Neural cell (in vitro differentiated cells): ENCODE results near the gene TMEM123. TPM values are rescaled to one million over a fixed set of nuclear protein-coding genes. Genes with fewer than 3 reads are reported as not detected.
"Not testable (repeated sequence)": the region's sequence is repeated elsewhere in the genome, so short reads cannot be mapped to it uniquely, and the experiment has no call there.

ENCODE experiments used
- H2AFZ ChIP-seq: fragments of 200-600, 300-800 bp; sonication (generic), shearing (Covaris generic); 2 replicates; pipeline ENCODE4 v1.6.0; 2014; ENCODE audit warnings: low read depth, mild to moderate bottlenecking, antibody characterized with exemption, low read length, moderate library complexity
- H3F3A ChIP-seq: fragments of 200-600 bp; shearing (Covaris generic); 2 replicates; pipeline ENCODE4 v1.6.1; 2016; ENCODE audit warnings: mild to moderate bottlenecking, moderate library complexity, mixed read lengths, antibody characterized with exemption, low read length; ENCODE audit not compliant: insufficient read depth, poor library complexity, severe bottlenecking
- H3K27ac ChIP-seq: fragments of 200-600, 300-800 bp; sonication (generic), shearing (Covaris generic); 2 replicates; pipeline ENCODE4 v1.5.1; 2014; ENCODE audit warnings: mild to moderate bottlenecking, low read length, moderate library complexity
- H3K27me3 ChIP-seq: fragments of 300-800, 200-600 bp; sonication (generic), shearing (Covaris generic); 2 replicates; pipeline ENCODE4 v1.6.0; 2014; ENCODE audit warnings: mild to moderate bottlenecking, low read depth, low read length, moderate library complexity; ENCODE audit not compliant: insufficient read depth
- H3K36me3 ChIP-seq: fragments of 300-800, 200-600 bp; sonication (generic), shearing (Covaris generic); 2 replicates; pipeline ENCODE4 v1.5.1; 2014; ENCODE audit warnings: mild to moderate bottlenecking, antibody characterized with exemption, low read length, moderate library complexity; ENCODE audit not compliant: insufficient read depth
- H3K4me2 ChIP-seq: fragments of 300-800, 200-600 bp; sonication (generic), shearing (Covaris generic); 2 replicates; pipeline ENCODE4 v1.6.0; 2014; ENCODE audit warnings: mild to moderate bottlenecking, low read length
- H3K4me3 ChIP-seq: fragments of 300-800, 200-600 bp; sonication (generic), shearing (Covaris generic); 2 replicates; pipeline ENCODE4 v1.5.1; 2014; ENCODE audit warnings: mild to moderate bottlenecking, low read length, moderate library complexity
- H3K79me2 ChIP-seq: fragments of 200-600 bp; shearing (Covaris generic); replicated peaks from 2 replicates; pipeline ENCODE4 v1.6.0; 2014; ENCODE audit warnings: mild to moderate bottlenecking, low read length, moderate library complexity; ENCODE audit not compliant: insufficient read depth
- H3K9ac ChIP-seq: fragments of 300-800, 200-600 bp; sonication (generic), shearing (Covaris generic); 2 replicates; pipeline ENCODE4 v1.6.1; 2016; ENCODE audit warnings: mild to moderate bottlenecking, low read length, mixed read lengths
- H3K9me2 ChIP-seq: fragments of 200-600 bp; shearing (Covaris generic); 2 replicates; pipeline ENCODE4 v1.6.1; 2016; ENCODE audit warnings: mild to moderate bottlenecking, low read length, mixed read lengths; ENCODE audit not compliant: insufficient read depth
- H3K9me3 ChIP-seq: fragments of 200-600, 300-800 bp; sonication (generic), shearing (Covaris generic); 2 replicates; pipeline ENCODE4 v1.6.1; 2016; ENCODE audit warnings: mild to moderate bottlenecking, mixed run types, low read length, moderate library complexity, mixed read lengths
- H4K20me1 ChIP-seq: fragments of 200-600 bp; shearing (Covaris generic); 2 replicates; pipeline ENCODE4 v1.6.1; 2016; ENCODE audit warnings: mild to moderate bottlenecking, mixed run types; ENCODE audit not compliant: insufficient read depth
- EP300 ChIP-seq: fragments of 450-650 bp; conservative IDR thresholded peaks from 2 replicates; pipeline ENCODE4 v1.6.1; 2014; ENCODE audit warnings: antibody characterized with exemption, mild to moderate bottlenecking, moderate library complexity; ENCODE audit not compliant: poor library complexity, severe bottlenecking
- EZH2 ChIP-seq: fragments of 200-600, 300-800 bp; shearing (Covaris generic), sonication (generic); IDR thresholded peaks from 2 replicates; pipeline ENCODE4 v1.6.1; 2014; ENCODE audit warnings: antibody characterized with exemption, low read length, borderline replicate concordance, mild to moderate bottlenecking; ENCODE audit not compliant: insufficient read depth, poor library complexity, severe bottlenecking
- MXI1 ChIP-seq: fragments of 450-650 bp; conservative IDR thresholded peaks from 2 replicates; pipeline ENCODE4 v1.6.1; 2014; ENCODE audit warnings: antibody characterized with exemption, mild to moderate bottlenecking; ENCODE audit not compliant: poor library complexity, severe bottlenecking
- POLR2AphosphoS5 ChIP-seq: IDR thresholded peaks from 2 replicates; pipeline ENCODE4 v1.6.1; 2012
- RAD21 ChIP-seq: fragments of 450-650 bp; conservative IDR thresholded peaks from 2 replicates; pipeline ENCODE4 v1.6.1; 2014; ENCODE audit warnings: antibody characterized with exemption, mild to moderate bottlenecking, moderate library complexity
- REST ChIP-seq: IDR thresholded peaks from 2 replicates; pipeline ENCODE4 v1.6.1; 2012; ENCODE audit warnings: borderline replicate concordance
- SMC3 ChIP-seq: fragments of 450-650 bp; conservative IDR thresholded peaks from 2 replicates; pipeline ENCODE4 v1.6.1; 2014; ENCODE audit warnings: antibody characterized with exemption, mild to moderate bottlenecking, moderate library complexity; ENCODE audit not compliant: poor library complexity
- TAF1 ChIP-seq: IDR thresholded peaks from 2 replicates; pipeline ENCODE4 v1.6.1; 2012; ENCODE audit warnings: low read depth
- polyA plus RNA-seq: library from polyadenylated mRNA; depleted of rRNA; stranded (reverse); fragments of >200 nt; gene quantifications from 2 replicates; pipeline ENCODE4 v1.2.3, GENCODE V29; 2014
- TF ChIP-seq, protein P1 (sequence below): fragments of 450-650 bp; IDR thresholded peaks from 2 replicates; pipeline ENCODE4 v1.5.1; 2014; ENCODE audit warnings: antibody characterized with exemption, mild to moderate bottlenecking, moderate library complexity; ENCODE audit not compliant: poor library complexity, severe bottlenecking

TMEM123 gene
- polyA plus RNA-seq, 1 donor from 2014 or later: 7.7 TPM

DNA sequence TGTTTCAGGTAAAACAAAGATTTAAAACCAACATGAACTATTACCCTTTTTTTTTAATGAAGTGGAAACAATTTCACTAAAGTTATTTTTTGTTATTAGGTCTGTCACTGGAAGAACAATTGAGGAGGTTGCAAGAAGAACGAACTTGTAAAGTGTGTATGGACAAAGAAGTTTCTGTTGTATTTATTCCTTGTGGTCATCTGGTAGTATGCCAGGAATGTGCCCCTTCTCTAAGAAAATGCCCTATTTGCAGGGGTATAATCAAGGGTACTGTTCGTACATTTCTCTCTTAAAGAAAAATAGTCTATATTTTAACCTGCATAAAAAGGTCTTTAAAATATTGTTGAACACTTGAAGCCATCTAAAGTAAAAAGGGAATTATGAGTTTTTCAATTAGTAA is 74.7 kb downstream of the TMEM123 start:
- H3K4me3 ChIP-seq: no peak overlapping the region
- H3K36me3 ChIP-seq: peaks cover 9% of the 10 kb centered on the region
- H3K27me3 ChIP-seq: no peaks in the 10 kb centered on the region
- H3F3A ChIP-seq: no peaks in the 10 kb centered on the region
- H3K9me3 ChIP-seq: no peaks in the 10 kb centered on the region
- no peak overlapping the region for H3K27ac ChIP-seq
- H2AFZ ChIP-seq: no peak overlapping the region
- no peaks in the 10 kb centered on the region for H3K79me2 ChIP-seq
- H3K9ac ChIP-seq: no peak overlapping the region
- H3K9me2 ChIP-seq: no peaks in the 10 kb centered on the region
- H3K4me2 ChIP-seq: no peak overlapping the region
- no peak for TF ChIP-seq POLR2AphosphoS5
- TF ChIP-seq TAF1: no peak
- TF ChIP-seq, protein P1, sequence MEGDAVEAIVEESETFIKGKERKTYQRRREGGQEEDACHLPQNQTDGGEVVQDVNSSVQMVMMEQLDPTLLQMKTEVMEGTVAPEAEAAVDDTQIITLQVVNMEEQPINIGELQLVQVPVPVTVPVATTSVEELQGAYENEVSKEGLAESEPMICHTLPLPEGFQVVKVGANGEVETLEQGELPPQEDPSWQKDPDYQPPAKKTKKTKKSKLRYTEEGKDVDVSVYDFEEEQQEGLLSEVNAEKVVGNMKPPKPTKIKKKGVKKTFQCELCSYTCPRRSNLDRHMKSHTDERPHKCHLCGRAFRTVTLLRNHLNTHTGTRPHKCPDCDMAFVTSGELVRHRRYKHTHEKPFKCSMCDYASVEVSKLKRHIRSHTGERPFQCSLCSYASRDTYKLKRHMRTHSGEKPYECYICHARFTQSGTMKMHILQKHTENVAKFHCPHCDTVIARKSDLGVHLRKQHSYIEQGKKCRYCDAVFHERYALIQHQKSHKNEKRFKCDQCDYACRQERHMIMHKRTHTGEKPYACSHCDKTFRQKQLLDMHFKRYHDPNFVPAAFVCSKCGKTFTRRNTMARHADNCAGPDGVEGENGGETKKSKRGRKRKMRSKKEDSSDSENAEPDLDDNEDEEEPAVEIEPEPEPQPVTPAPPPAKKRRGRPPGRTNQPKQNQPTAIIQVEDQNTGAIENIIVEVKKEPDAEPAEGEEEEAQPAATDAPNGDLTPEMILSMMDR: no peak
- no peak for TF ChIP-seq MXI1
- no peak for TF ChIP-seq SMC3
- TF ChIP-seq EP300: no peak
- no peak for TF ChIP-seq REST
- no peak for TF ChIP-seq EZH2
- no peak for TF ChIP-seq RAD21
- no peaks in the 10 kb centered on the region for H4K20me1 ChIP-seq

DNA sequence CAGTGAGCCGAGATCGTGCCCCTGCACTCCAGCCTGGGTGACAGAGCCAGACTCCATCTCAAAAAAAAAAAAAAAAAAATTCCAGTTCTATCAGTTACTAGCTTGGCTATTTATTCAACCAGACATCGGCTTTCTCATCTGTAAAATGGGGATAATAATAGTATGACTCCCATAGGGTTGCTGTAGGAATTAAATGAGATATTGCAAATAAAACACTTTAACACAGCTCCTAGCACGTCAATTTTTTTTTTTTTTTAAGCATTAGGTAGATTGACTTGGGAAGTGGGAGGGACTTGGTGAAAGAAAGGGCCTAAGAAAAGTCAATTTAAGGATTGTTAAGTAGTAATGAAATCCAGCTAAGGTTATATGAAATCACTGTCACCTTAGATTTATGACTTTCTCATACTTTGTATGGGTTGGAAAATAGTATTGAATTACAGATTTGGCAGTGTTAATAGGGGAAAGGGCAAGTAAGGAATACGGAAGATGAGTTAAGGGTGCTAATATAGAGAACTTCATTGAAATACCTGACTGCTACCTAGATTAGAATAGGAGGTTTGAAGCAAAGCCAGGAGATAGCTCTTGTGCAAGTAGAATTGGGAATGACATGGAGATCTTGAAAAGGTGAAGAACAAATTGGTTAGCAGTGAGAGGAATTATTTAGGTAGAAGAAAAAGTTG is 76.7 kb downstream of the TMEM123 start:
- Histone ChIP-seq H2AFZ (no peak overlapping the region), H3K4me3 (no peak overlapping the region), H3K36me3 (peaks cover 9% of the 10 kb centered on the region), H4K20me1 (no peaks in the 10 kb centered on the region), H3K79me2 (no peaks in the 10 kb centered on the region), H3K4me2 (no peak overlapping the region), H3K9me3 (no peaks in the 10 kb centered on the region), H3K9ac (no peak overlapping the region), H3F3A (no peaks in the 10 kb centered on the region), H3K27ac (no peak overlapping the region), H3K9me2 (no peaks in the 10 kb centered on the region), H3K27me3 (no peaks in the 10 kb centered on the region)
- TF ChIP-seq, protein P1: no peak
- TF ChIP-seq MXI1 (no peak), SMC3 (no peak), REST (no peak), RAD21 (no peak), TAF1 (no peak), POLR2AphosphoS5 (no peak), EP300 (no peak), EZH2 (no peak)

GRCh38 chr11:102374633-102375424 is 77.7 kb downstream of the TMEM123 start:
- not testable (repeated sequence) for H3K9me3 ChIP-seq, H3K9me2 ChIP-seq, H3F3A ChIP-seq, H3K36me3 ChIP-seq, H3K4me2 ChIP-seq, H3K79me2 ChIP-seq, H3K4me3 ChIP-seq, H4K20me1 ChIP-seq, H3K27me3 ChIP-seq, H3K27ac ChIP-seq, H3K9ac ChIP-seq, H2AFZ ChIP-seq
